CD14-positive monocyte (primary cell): Measurements from ENCODE around the gene POU1F1. TPM values are rescaled to one million over a fixed set of nuclear protein-coding genes. Genes with fewer than 3 reads are reported as not detected.
"Not testable (repeated sequence)": the region's sequence is repeated elsewhere in the genome, so short reads cannot be mapped to it uniquely, and the experiment has no call there.

ENCODE experiments used
- DNase-seq, 3 donors: peaks; one replicate each; pipeline ENCODE4 v3.0.0-alpha.2; 2011 to 2022
- H2AFZ ChIP-seq: 2 replicates; pipeline ENCODE4 v1.6.0; 2012; ENCODE audit warnings: mild to moderate bottlenecking, low read depth, low read length, inconsistent platforms; ENCODE audit not compliant: insufficient read depth, poor library complexity, severe bottlenecking
- H3K27ac ChIP-seq, 2 donors: 1 replicate in 1 of 2; 2 replicates in 1 of 2; pipeline ENCODE4 v1.5.1; 2012 to 2013; ENCODE audit warnings: low read length in 2 of 2, control low read depth in 1 of 2, inconsistent platforms in 1 of 2, low read depth in 1 of 2, mild to moderate bottlenecking in 1 of 2
- H3K27me3 ChIP-seq, 2 donors: one replicate each; pipeline versions ENCODE4 v1.6.0 to v1.6.1; 2011 to 2013; ENCODE audit warnings: low read length in 2 of 2; ENCODE audit not compliant: control insufficient read depth in 2 of 2, insufficient read depth in 2 of 2
- H3K36me3 ChIP-seq, 2 donors: replicated peaks in 1 of 2; 1 replicate in 1 of 2; 2 replicates in 1 of 2; pipeline versions ENCODE4 v1.5.1 to v1.6.1; 2012 to 2013; ENCODE audit warnings: low read length in 2 of 2, control low read depth in 1 of 2, inconsistent platforms in 1 of 2, mild to moderate bottlenecking in 1 of 2; ENCODE audit not compliant: insufficient read depth in 2 of 2, control insufficient read depth in 1 of 2
- H3K4me1 ChIP-seq, 2 donors: 1 replicate in 1 of 2; 2 replicates in 1 of 2; pipeline versions ENCODE4 v1.5.1 to v1.6.1; 2012 to 2013; ENCODE audit warnings: low read length in 2 of 2, control low read depth in 1 of 2, inconsistent platforms in 1 of 2, mild to moderate bottlenecking in 1 of 2, moderate library complexity in 1 of 2; ENCODE audit not compliant: insufficient read depth in 2 of 2, control insufficient read depth in 1 of 2
- H3K4me2 ChIP-seq: replicated peaks from 2 replicates; pipeline ENCODE3; 2012; ENCODE audit warnings: low read length, moderate library complexity, mild to moderate bottlenecking; ENCODE audit not compliant: poor library complexity, severe bottlenecking; ENCODE audit errors: extremely low read depth
- H3K4me3 ChIP-seq, 3 experiments: fragments of 200-600 bp in 1 of 3; sonication (generic) in 1 of 3; replicated peaks in 1 of 3; 1 replicate in 2 of 3; 2 replicates in 1 of 3; pipeline ENCODE4 v1.5.1; 2011 to 2013; ENCODE audit warnings: low read length in 3 of 3, mild to moderate bottlenecking in 3 of 3, control low read depth in 2 of 3, low read depth in 2 of 3, inconsistent platforms in 1 of 3, moderate library complexity in 1 of 3
- H3K79me2 ChIP-seq: 2 replicates; pipeline ENCODE4 v1.6.0; 2012; ENCODE audit warnings: mild to moderate bottlenecking, control low read depth, inconsistent platforms, low read length, moderate library complexity; ENCODE audit not compliant: insufficient read depth
- H3K9ac ChIP-seq: 2 replicates; pipeline ENCODE4 v1.6.0; 2017; ENCODE audit warnings: low read length, mild to moderate bottlenecking; ENCODE audit not compliant: insufficient read depth, poor library complexity, severe bottlenecking
- H3K9me3 ChIP-seq, 2 donors: replicated peaks in 1 of 2; 1 replicate in 1 of 2; 2 replicates in 1 of 2; pipeline versions ENCODE4 v1.5.1 to v1.6.1; 2012 to 2013; ENCODE audit warnings: low read length in 2 of 2, control low read depth in 1 of 2; ENCODE audit not compliant: control insufficient read depth in 1 of 2, insufficient read depth in 1 of 2
- H4K20me1 ChIP-seq: 2 replicates; pipeline ENCODE4 v1.6.0; 2012; ENCODE audit warnings: mild to moderate bottlenecking, low read length, control low read depth, moderate library complexity; ENCODE audit not compliant: insufficient read depth
- H3K27ac Mint-ChIP-seq, 7 donors: one replicate each; pipeline ENCODE4 v1.8.0; 2020; ENCODE audit warnings: mild to moderate bottlenecking in 7 of 7, mixed read lengths in 7 of 7, moderate library complexity in 6 of 7, inconsistent platforms in 2 of 7
- H3K27me3 Mint-ChIP-seq, 3 donors: one replicate each; pipeline ENCODE4 v1.8.0; 2021 to 2022; ENCODE audit warnings: low read depth in 3 of 3, mild to moderate bottlenecking in 3 of 3, mixed read lengths in 3 of 3, moderate library complexity in 3 of 3, inconsistent platforms in 1 of 3
- H3K36me3 Mint-ChIP-seq, 2 donors: one replicate each; pipeline ENCODE4 v1.8.0; 2020; ENCODE audit warnings: mixed read lengths in 2 of 2, inconsistent platforms in 1 of 2, mild to moderate bottlenecking in 1 of 2
- H3K4me1 Mint-ChIP-seq: one replicate; pipeline ENCODE4 v1.8.0; 2020; ENCODE audit warnings: mild to moderate bottlenecking, mixed read lengths
- H3K4me3 Mint-ChIP-seq, 2 donors: one replicate each; pipeline ENCODE4 v1.8.0; 2020; ENCODE audit warnings: mild to moderate bottlenecking in 2 of 2, mixed read lengths in 2 of 2, moderate library complexity in 1 of 2
- H3K9me3 Mint-ChIP-seq, 7 donors: one replicate each; pipeline ENCODE4 v1.8.0; 2020 to 2022; ENCODE audit warnings: mixed read lengths in 7 of 7, mild to moderate bottlenecking in 6 of 7, moderate library complexity in 6 of 7, inconsistent platforms in 2 of 7
- WGBS: methylation state at CpG from one replicate; pipeline ENCODE4 v1.1.5; 2013; ENCODE audit warnings: missing lambda C conversion rate; ENCODE audit not compliant: insufficient coverage; 5-methylcytosine and 5-hydroxymethylcytosine counted together
- intact Hi-C, 2 donors: fragments of 100-400 bp; cut with micrococcal nuclease; formaldehyde crosslinking; loops; one replicate each; pipeline versions ENCODE4 v1.15.0 to v1.15.1; 2023
- polyA plus RNA-seq, 3 donors: library from polyadenylated mRNA; depleted of rRNA in 1 of 3; unstranded in 2 of 3; stranded (reverse) in 1 of 3; fragments of 300-500 nt in 2 of 3; fragments of >200 nt in 1 of 3; fragmentation: Illumina TruSeq in 2 of 3; gene quantifications; 1 replicate in 2 of 3; 2 replicates in 1 of 3; pipeline ENCODE4 v1.2.3, GENCODE V29; 2012 to 2021
- TF ChIP-seq, protein P1 (sequence below): fragments of 200-600 bp; IDR thresholded peaks from one replicate; pipeline ENCODE4 v1.8.0; 2022; ENCODE audit warnings: antibody characterized with exemption, mild to moderate bottlenecking

Gene POU1F1
- polyA plus RNA-seq, 3 donors = not detected

DNA sequence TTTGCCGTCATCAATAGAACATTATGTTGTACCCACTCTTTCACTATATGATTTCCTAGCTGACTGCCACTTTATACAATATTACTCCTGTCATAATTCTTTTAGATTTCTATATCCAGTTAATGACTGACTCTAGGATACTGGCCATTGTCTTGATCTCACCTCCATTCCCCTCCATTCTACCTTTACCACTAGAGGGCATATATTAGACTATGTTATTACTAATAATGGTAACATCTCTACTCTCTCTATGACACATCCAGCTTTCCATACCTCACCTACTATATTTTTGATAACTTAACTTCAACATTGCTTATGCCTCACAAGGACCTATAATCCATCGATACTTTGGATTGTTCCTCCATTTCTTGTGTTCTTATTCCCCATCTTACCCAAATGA is 31.4 kb upstream of the POU1F1 start:
- peaks cover 0 to 2% (median 0%) of the 10 kb centered on the region in 3 donors for H3K27me3 Mint-ChIP-seq

DNA sequence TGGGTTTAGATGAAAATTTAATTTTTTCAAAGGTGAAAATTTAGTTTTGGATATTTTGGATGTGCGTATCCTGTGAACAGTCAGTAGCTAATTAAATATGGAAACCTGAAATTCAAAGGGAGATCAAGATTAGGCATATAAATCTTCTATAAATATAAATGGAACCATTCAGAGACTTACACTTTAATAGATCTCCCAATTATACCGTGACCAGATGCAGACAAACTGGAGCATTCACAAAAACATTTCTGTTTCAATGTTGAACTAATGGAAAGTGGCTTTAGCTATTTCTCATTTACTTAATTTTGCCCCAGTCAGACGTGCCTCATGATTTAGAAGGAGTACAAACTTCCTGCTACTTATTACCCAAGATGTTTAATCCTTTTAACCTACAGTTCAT is 29.1 kb upstream of the POU1F1 start:
- H3K27me3 Mint-ChIP-seq = peaks cover 0 to 2% (median 0%) of the 10 kb centered on the region in 3 donors
- no peaks in the 10 kb centered on the region for H3K36me3 ChIP-seq
- WGBS = no CpG with 5 or more reads among the region's 3 CpGs

More for the DNA sequence above, 31.4 kb upstream of the POU1F1 start:
- no peak overlapping the region for H3K4me2 ChIP-seq
- no peaks in the 10 kb centered on the region for H3K9me3 ChIP-seq
- no peak overlapping the region for H3K27ac Mint-ChIP-seq
- no peaks in the 10 kb centered on the region for H3K79me2 ChIP-seq
- peaks cover 0 to 3% (median 0%) of the 10 kb centered on the region in 7 donors for H3K9me3 Mint-ChIP-seq
- no peaks in the 10 kb centered on the region for H3K27me3 ChIP-seq
- no peaks in the 10 kb centered on the region for H3K4me1 Mint-ChIP-seq
- no peaks in the 10 kb centered on the region for H3K4me1 ChIP-seq
- no peak overlapping the region for H2AFZ ChIP-seq
- H3K36me3 Mint-ChIP-seq = no peaks in the 10 kb centered on the region
- no peak overlapping the region for H3K27ac ChIP-seq
- TF ChIP-seq, protein P1, sequence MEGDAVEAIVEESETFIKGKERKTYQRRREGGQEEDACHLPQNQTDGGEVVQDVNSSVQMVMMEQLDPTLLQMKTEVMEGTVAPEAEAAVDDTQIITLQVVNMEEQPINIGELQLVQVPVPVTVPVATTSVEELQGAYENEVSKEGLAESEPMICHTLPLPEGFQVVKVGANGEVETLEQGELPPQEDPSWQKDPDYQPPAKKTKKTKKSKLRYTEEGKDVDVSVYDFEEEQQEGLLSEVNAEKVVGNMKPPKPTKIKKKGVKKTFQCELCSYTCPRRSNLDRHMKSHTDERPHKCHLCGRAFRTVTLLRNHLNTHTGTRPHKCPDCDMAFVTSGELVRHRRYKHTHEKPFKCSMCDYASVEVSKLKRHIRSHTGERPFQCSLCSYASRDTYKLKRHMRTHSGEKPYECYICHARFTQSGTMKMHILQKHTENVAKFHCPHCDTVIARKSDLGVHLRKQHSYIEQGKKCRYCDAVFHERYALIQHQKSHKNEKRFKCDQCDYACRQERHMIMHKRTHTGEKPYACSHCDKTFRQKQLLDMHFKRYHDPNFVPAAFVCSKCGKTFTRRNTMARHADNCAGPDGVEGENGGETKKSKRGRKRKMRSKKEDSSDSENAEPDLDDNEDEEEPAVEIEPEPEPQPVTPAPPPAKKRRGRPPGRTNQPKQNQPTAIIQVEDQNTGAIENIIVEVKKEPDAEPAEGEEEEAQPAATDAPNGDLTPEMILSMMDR = peak; percentile 17
- H3K9ac ChIP-seq = no peak overlapping the region
- WGBS = 100% methylated on average over 2 of the region's 2 CpGs
- DNase-seq = no peak
- H3K4me3 ChIP-seq = no peak overlapping the region
- no peak overlapping the region for H3K4me3 Mint-ChIP-seq
- intact Hi-C loops = no loop called here
- no peaks in the 10 kb centered on the region for H3K36me3 ChIP-seq
- no peaks in the 10 kb centered on the region for H4K20me1 ChIP-seq

DNA sequence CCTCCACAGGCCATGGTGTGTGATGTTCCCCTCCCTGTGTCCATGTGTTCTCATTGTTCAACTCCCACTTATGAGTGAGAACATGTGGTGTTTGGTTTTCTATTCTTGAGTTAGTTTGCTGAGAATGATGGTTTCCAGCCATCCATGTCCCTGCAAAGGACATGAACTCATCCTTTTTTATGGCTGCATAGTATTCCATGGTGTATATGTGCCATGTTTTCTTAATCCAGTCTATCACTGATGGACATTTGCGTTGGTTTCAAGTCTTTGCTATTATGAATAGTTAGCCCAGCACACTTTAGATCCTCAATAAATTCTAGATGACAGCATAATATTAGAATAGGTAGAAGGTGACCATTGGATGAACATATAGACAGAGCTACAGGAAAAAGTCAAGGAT is 28.6 kb upstream of the POU1F1 start:
- H3K9me3 ChIP-seq, H3K36me3 ChIP-seq, H3K4me1 Mint-ChIP-seq, H3K79me2 ChIP-seq, H3K27ac ChIP-seq, H3K4me3 ChIP-seq, H3K27me3 ChIP-seq, H2AFZ ChIP-seq, DNase-seq, H3K4me1 ChIP-seq, H4K20me1 ChIP-seq, H3K9me3 Mint-ChIP-seq, H3K9ac ChIP-seq, H3K4me2 ChIP-seq, H3K27ac Mint-ChIP-seq, intact Hi-C loops, H3K36me3 Mint-ChIP-seq, H3K27me3 Mint-ChIP-seq: not testable (repeated sequence)
- no CpG with 5 or more reads among the region's 1 CpG for WGBS
- peak overlapping the region in 1 of 2 donors; percentile 19 for H3K4me3 Mint-ChIP-seq

More for the DNA sequence above, 29.1 kb upstream of the POU1F1 start:
- no peak for DNase-seq
- no peaks in the 10 kb centered on the region for H3K4me1 ChIP-seq
- H2AFZ ChIP-seq = no peak overlapping the region
- Mint-ChIP-seq H3K4me1 (no peaks in the 10 kb centered on the region), H3K4me3 (no peak overlapping the region), H3K27ac (no peak overlapping the region), H3K36me3 (no peaks in the 10 kb centered on the region), H3K9me3 (peaks cover 0 to 3% (median 0%) of the 10 kb centered on the region in 7 donors)
- no peak overlapping the region for H3K4me3 ChIP-seq
- H3K4me2 ChIP-seq = no peak overlapping the region
- no peaks in the 10 kb centered on the region for H3K9me3 ChIP-seq
- intact Hi-C loops = no loop called here
- H3K79me2 ChIP-seq = no peaks in the 10 kb centered on the region
- H3K9ac ChIP-seq = no peak overlapping the region
- TF ChIP-seq, protein P1 = no peak
- no peaks in the 10 kb centered on the region for H4K20me1 ChIP-seq
- no peaks in the 10 kb centered on the region for H3K27me3 ChIP-seq
- no peak overlapping the region for H3K27ac ChIP-seq
